Neuronal stem cell (in vitro differentiated cells): ENCODE results near the gene FRMD8.

Experiments
- DNase-seq: peaks from one replicate; pipeline ENCODE4 v3.0.0-alpha.2; 2013; ENCODE audit warnings: low spot score
- H2AFZ ChIP-seq: one replicate; pipeline ENCODE4 v1.6.1; 2013; ENCODE audit warnings: mild to moderate bottlenecking, low read length, inconsistent platforms
- H2AK5ac ChIP-seq: 2 replicates; pipeline ENCODE4 v1.6.1; 2013; ENCODE audit warnings: low read depth, mild to moderate bottlenecking, inconsistent platforms, low read length, moderate library complexity, mixed read lengths
- H2BK120ac ChIP-seq: 2 replicates; pipeline ENCODE4 v1.6.1; 2013; ENCODE audit warnings: low read depth, mild to moderate bottlenecking, inconsistent platforms, low read length, moderate library complexity, mixed read lengths
- H2BK12ac ChIP-seq: one replicate; pipeline ENCODE4 v1.6.1; 2013; ENCODE audit warnings: low read length, inconsistent platforms
- H2BK15ac ChIP-seq: 2 replicates; pipeline ENCODE4 v1.6.1; 2013; ENCODE audit warnings: mild to moderate bottlenecking, low read length, inconsistent platforms, mixed read lengths
- H2BK5ac ChIP-seq: one replicate; pipeline ENCODE4 v1.6.1; 2013; ENCODE audit warnings: inconsistent platforms, mild to moderate bottlenecking, low read length, moderate library complexity
- H3K14ac ChIP-seq: one replicate; pipeline ENCODE4 v1.6.1; 2013; ENCODE audit warnings: low read length, inconsistent platforms
- H3K18ac ChIP-seq: 2 replicates; pipeline ENCODE4 v1.6.1; 2013; ENCODE audit warnings: low read length, inconsistent platforms
- H3K23ac ChIP-seq: 2 replicates; pipeline ENCODE4 v1.6.1; 2013; ENCODE audit warnings: low read depth, mild to moderate bottlenecking, mixed read lengths, low read length, inconsistent platforms; ENCODE audit not compliant: poor library complexity
- H3K27ac ChIP-seq: replicated peaks from 3 replicates; pipeline ENCODE4 v1.5.1; 2013; ENCODE audit warnings: low read length, inconsistent platforms
- H3K27me3 ChIP-seq, 3 experiments: 2 replicates each; pipeline ENCODE4 v1.6.1; 2013; ENCODE audit warnings: low read length in 3 of 3, mild to moderate bottlenecking in 2 of 3, inconsistent platforms in 1 of 3, low read depth in 1 of 3, mixed read lengths in 1 of 3, moderate library complexity in 1 of 3; ENCODE audit not compliant: control insufficient read depth in 3 of 3, insufficient read depth in 3 of 3
- H3K36me3 ChIP-seq, 2 donors: replicated peaks in 1 of 2; 2 replicates each; pipeline ENCODE4 v1.6.1; 2013; ENCODE audit warnings: low read length in 2 of 2; ENCODE audit not compliant: control insufficient read depth in 2 of 2, insufficient read depth in 2 of 2
- H3K4ac ChIP-seq: 2 replicates; pipeline ENCODE4 v1.6.1; 2013; ENCODE audit warnings: inconsistent platforms, mild to moderate bottlenecking, low read length, moderate library complexity
- H3K4me1 ChIP-seq, 2 donors: 1 replicate in 1 of 2; 2 replicates in 1 of 2; pipeline ENCODE4 v1.6.1; 2013; ENCODE audit warnings: low read length in 2 of 2, low read depth in 1 of 2; ENCODE audit not compliant: control insufficient read depth in 2 of 2, insufficient read depth in 1 of 2
- H3K4me2 ChIP-seq: one replicate; pipeline ENCODE4 v1.6.1; 2013; ENCODE audit warnings: mild to moderate bottlenecking, low read length, inconsistent platforms; ENCODE audit not compliant: insufficient read depth, poor library complexity, severe bottlenecking
- H3K4me3 ChIP-seq, 2 donors: 2 replicates each; pipeline ENCODE4 v1.5.1; 2013; ENCODE audit warnings: low read length in 2 of 2, mild to moderate bottlenecking in 2 of 2, inconsistent platforms in 1 of 2, moderate library complexity in 1 of 2
- H3K79me1 ChIP-seq: one replicate; pipeline ENCODE4 v1.6.1; 2013; ENCODE audit warnings: low read depth, mild to moderate bottlenecking, inconsistent platforms, low read length, moderate library complexity
- H3K9ac ChIP-seq: one replicate; pipeline ENCODE4 v1.6.1; 2013; ENCODE audit warnings: mild to moderate bottlenecking, low read depth, low read length, inconsistent platforms; ENCODE audit not compliant: poor library complexity
- H3K9me3 ChIP-seq, 2 donors: replicated peaks in 1 of 2; 2 replicates each; pipeline versions ENCODE3 to v1.6.1; 2013; ENCODE audit warnings: low read length in 2 of 2, mild to moderate bottlenecking in 2 of 2, inconsistent platforms in 1 of 2, low read depth in 1 of 2, mixed read lengths in 1 of 2, moderate library complexity in 1 of 2; ENCODE audit not compliant: control insufficient read depth in 2 of 2, insufficient read depth in 1 of 2
- H4K8ac ChIP-seq: one replicate; pipeline ENCODE4 v1.6.1; 2013; ENCODE audit warnings: low read depth, mild to moderate bottlenecking, inconsistent platforms, low read length, moderate library complexity
- H4K91ac ChIP-seq: one replicate; pipeline ENCODE4 v1.6.1; 2013; ENCODE audit warnings: low read length, low read depth, mild to moderate bottlenecking, inconsistent platforms; ENCODE audit not compliant: poor library complexity
- WGBS, 2 donors: extraction: QIAGEN DNeasy Blood & Tissue Kit; methylation state at CpG; one replicate each; pipeline ENCODE4 v1.1.7; 2013; ENCODE audit warnings: missing lambda C conversion rate in 2 of 2, mixed read lengths in 1 of 2; ENCODE audit not compliant: insufficient read length in 2 of 2, insufficient replicate concordance in 1 of 2; ENCODE audit errors: extremely low coverage in 2 of 2; 5-methylcytosine and 5-hydroxymethylcytosine counted together

The FRMD8 gene

DNA sequence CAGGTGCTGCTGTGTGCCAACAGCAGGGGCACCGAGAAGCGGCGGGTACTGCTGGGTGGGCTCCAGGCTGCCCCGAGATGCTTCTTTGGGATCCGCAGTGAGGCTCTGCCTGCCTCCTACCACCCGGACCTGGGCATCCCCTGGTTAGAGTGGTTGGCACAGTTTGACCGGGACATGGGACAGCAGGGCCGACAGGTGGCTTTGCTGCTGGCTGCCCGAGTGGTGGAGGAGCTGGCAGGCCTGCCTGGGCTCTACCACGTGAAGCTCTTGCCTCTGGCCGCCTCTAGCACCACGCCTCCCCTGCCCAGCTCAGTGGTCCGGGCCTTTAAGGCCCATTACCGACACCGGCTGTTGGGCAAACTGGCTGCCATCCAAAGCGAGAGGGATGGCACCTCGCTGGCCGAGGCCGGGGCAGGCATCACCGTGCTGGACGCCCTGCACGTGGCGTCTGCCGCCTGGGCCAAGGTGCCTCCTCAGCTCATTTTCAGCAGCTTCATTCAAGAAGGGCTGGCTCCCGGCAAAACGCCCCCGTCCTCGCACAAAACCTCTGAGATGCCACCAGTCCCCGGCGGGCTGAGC is 30.0 kb upstream of the FRMD8 start:
- no peak for DNase-seq
- Histone ChIP-seq H3K9ac (peak overlapping the region; percentile 7), H3K4me1 (peaks cover 16 to 28% of the 10 kb centered on the region in 2 donors), H2AK5ac (peak overlapping the region; percentile 82), H3K27ac (no peak overlapping the region), H2BK120ac (no peak overlapping the region), H2BK5ac (peak overlapping the region; percentile 75), H3K18ac (peak overlapping the region; percentile 92), H2BK12ac (no peak overlapping the region), H3K9me3 (no peaks in the 10 kb centered on the region), H3K4me3 (no peak overlapping the region), H4K8ac (peak overlapping the region; percentile 50), H3K79me1 (no peaks in the 10 kb centered on the region), H2BK15ac (peak overlapping the region; percentile 94), H2AFZ (no peak overlapping the region), H3K23ac (peak overlapping the region; percentile 99), H3K14ac (no peak overlapping the region), H3K4ac (no peak overlapping the region), H3K36me3 (peaks cover 11 to 21% of the 10 kb centered on the region in 2 donors), H4K91ac (no peak overlapping the region), H3K4me2 (no peak overlapping the region), H3K27me3 (peaks cover 0 to 15% (median 0%) of the 10 kb centered on the region in 3 experiments)
- no CpG with 5 or more reads among the region's 30 CpGs for WGBS, 2 donors

DNA sequence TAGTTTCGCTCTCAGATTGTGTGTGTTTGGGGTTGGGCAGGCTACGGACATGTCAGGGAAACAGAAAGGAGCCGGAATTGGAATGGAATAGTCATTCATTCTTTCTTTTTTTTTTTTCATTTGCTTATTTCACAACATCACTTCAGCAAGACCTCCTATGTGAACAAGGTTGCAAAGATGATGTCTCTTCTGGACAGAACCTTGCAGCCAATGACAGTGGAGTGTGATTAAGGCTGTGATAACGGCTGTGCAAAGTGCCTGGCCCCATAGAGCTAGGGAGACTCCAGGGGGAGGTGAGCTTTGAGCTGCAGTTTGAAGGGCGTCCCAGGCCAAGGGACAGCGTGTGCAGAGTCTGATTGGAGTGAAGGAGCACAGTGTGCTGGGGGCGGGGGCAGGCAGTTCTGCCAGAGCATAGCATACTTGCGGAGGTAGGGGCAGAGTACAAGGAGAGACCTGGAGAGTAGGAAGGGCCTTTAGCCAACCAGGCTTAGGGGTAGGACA is 28.5 kb upstream of the FRMD8 start:
- Histone ChIP-seq H2BK5ac (peak overlapping the region; percentile 42), H3K4me2 (no peak overlapping the region), H2BK120ac (no peak overlapping the region), H3K9ac (no peak overlapping the region), H3K23ac (no peak overlapping the region), H3K18ac (peak overlapping the region; percentile 11), H2BK12ac (no peak overlapping the region), H3K9me3 (no peaks in the 10 kb centered on the region), H3K4me1 (peaks cover 16 to 28% of the 10 kb centered on the region in 2 donors), H3K14ac (no peak overlapping the region), H2AFZ (no peak overlapping the region), H3K4ac (no peak overlapping the region), H4K91ac (no peak overlapping the region), H3K36me3 (peaks cover 2 to 6% of the 10 kb centered on the region in 2 donors), H3K4me3 (no peak overlapping the region), H2BK15ac (no peak overlapping the region), H3K27me3 (peaks cover 0 to 15% (median 0%) of the 10 kb centered on the region in 3 experiments), H3K79me1 (no peaks in the 10 kb centered on the region), H4K8ac (no peak overlapping the region), H3K27ac (no peak overlapping the region), H2AK5ac (no peak overlapping the region)
- no CpG with 5 or more reads among the region's 8 CpGs for WGBS, 2 donors
- DNase-seq: no peak

DNA sequence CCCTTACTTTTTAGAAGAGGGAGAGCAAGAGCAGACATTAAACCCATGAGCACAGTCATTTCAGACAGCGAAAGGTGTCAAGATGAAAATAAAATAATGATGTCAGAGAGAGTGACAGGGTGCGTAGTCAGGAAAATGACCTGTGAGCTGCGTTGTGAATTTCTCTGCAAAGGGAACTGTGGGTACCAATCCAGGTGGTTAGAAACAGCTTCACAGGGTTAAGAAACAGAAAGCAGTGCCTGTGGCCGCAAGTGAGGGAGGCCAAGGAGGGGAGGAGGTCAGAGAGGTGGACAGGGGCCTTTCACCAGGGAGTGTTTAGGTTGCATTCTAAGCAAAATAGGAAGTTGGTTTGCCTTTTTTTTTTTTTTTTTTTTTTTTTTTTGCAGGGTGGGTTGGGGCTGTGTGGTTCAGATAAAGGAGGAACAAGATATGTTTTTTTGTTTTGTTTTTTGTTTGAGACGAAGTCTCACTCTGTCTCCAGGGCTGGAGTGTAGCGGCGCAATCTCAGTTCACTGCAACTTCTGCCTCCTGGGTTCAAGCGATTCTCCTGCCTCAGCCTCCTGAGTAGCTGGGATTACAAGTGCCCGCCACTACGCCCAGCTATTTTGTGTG is 24.0 kb upstream of the FRMD8 start:
- H3K14ac ChIP-seq: no peak overlapping the region
- no peak for DNase-seq
- no peaks in the 10 kb centered on the region for H3K9me3 ChIP-seq
- H3K9ac ChIP-seq: no peak overlapping the region
- H4K91ac ChIP-seq: no peak overlapping the region
- H3K4me2 ChIP-seq: no peak overlapping the region
- no peaks in the 10 kb centered on the region for H3K27me3 ChIP-seq
- no peak overlapping the region for H3K23ac ChIP-seq
- H3K27ac ChIP-seq: no peak overlapping the region
- H2BK120ac ChIP-seq: no peak overlapping the region
- no peak overlapping the region for H2BK15ac ChIP-seq
- H3K4me3 ChIP-seq: no peak overlapping the region
- H2BK5ac ChIP-seq: no peak overlapping the region
- H3K4me1 ChIP-seq: peaks cover 6% of the 10 kb centered on the region in 2 donors
- H2AFZ ChIP-seq: no peak overlapping the region
- H2BK12ac ChIP-seq: no peak overlapping the region
- H3K79me1 ChIP-seq: no peaks in the 10 kb centered on the region
- no peak overlapping the region for H2AK5ac ChIP-seq
- no peak overlapping the region for H4K8ac ChIP-seq
- H3K4ac ChIP-seq: no peak overlapping the region
- H3K18ac ChIP-seq: no peak overlapping the region
- no peaks in the 10 kb centered on the region for H3K36me3 ChIP-seq
- no CpG with 5 or more reads among the region's 10 CpGs for WGBS, 2 donors

DNA sequence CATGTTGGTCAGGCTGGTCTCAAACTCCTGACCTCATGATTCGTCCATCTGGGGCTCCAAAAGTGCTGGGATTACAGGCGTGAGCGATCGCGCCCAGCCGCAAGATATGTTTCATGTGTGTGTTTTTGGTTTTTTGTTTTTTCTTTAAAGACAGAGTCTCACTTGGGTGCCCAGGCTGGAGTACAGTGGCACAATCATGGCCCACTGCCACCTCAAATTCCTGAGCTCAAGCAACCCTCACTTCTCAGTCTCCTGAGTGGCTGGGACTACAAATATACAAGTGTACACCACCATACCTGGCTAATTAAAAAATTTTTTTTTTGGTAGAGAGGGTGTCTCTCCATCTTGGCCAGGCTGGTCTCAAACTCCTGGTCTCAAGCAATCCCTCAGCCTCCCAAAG is 23.5 kb upstream of the FRMD8 start:
- no peak overlapping the region for H3K4me2 ChIP-seq

More for the DNA sequence above, 23.5 kb upstream of the FRMD8 start:
- Histone ChIP-seq H3K23ac (no peak overlapping the region), H3K4me3 (no peak overlapping the region), H3K9ac (no peak overlapping the region), H2BK15ac (no peak overlapping the region), H2BK12ac (no peak overlapping the region), H4K91ac (no peak overlapping the region), H3K4ac (no peak overlapping the region), H3K27ac (no peak overlapping the region), H3K36me3 (no peaks in the 10 kb centered on the region), H3K18ac (no peak overlapping the region), H3K27me3 (no peaks in the 10 kb centered on the region), H4K8ac (no peak overlapping the region), H3K9me3 (no peaks in the 10 kb centered on the region), H2AK5ac (no peak overlapping the region), H2AFZ (no peak overlapping the region), H3K14ac (no peak overlapping the region), H2BK5ac (no peak overlapping the region), H3K79me1 (no peaks in the 10 kb centered on the region), H3K4me1 (peaks cover 6% of the 10 kb centered on the region in 2 donors), H2BK120ac (no peak overlapping the region)
- DNase-seq: no peak
- WGBS, 2 donors: no CpG with 5 or more reads among the region's 6 CpGs
